ENCODE measurements around the gene CFAP45. TPM values are rescaled to one million over a fixed set of nuclear protein-coding genes. Genes with fewer than 3 reads are reported as not detected.
A peak's percentile ranks its signal among the peaks of the same experiment; 100 is the strongest.

Gene CFAP45
- total and polyA plus RNA-seq, 12 donors: 0.17 to 1.5 (median 0.56) TPM

- no peaks in the 10 kb centered on the region for H3K27me3 ChIP-seq
- H3K4me1 ChIP-seq: peaks cover 1 to 11% (median 8%) of the 10 kb centered on the region in 9 donors
- TF ChIP-seq CTCF (IDR thresholded peaks at IDR 0.05): no peak
- no peak for DNase-seq
- no peak for ATAC-seq
- intact Hi-C loops (cut with DNase I): loop anchor here in 1 of 10 donors (10.0 kb wide), 1 partner anchor 444 kb away; no protein-coding TSS in a partner anchor
- no peak overlapping the region for H3K4me3 ChIP-seq
- WGBS, 2 donors: 91 to 92% methylated on average over 13 of the region's 13 CpGs
- no peak overlapping the region for H3K27ac ChIP-seq
- no peaks in the 10 kb centered on the region for H3K36me3 ChIP-seq
- no peaks in the 10 kb centered on the region for H3K9me3 ChIP-seq
Measured at GRCh38 chr1:159931101-159931794, 31.3 kb upstream of the CFAP45 start.

- WGBS, 2 donors: 95% methylated on average over 8 of the region's 8 CpGs
- no peak overlapping the region for H3K27ac ChIP-seq
Measured at GRCh38 chr1:159930634-159931033, 30.7 kb upstream of the CFAP45 start.

GRCh38 chr1:159930216-159930615, 30.3 kb upstream of the CFAP45 start:
- WGBS, 2 donors: 93 to 97% methylated on average over 11 of the region's 11 CpGs
- no peak for TF ChIP-seq CTCF (IDR thresholded peaks at IDR 0.05)

More at GRCh38 chr1:159930634-159931033, 30.7 kb upstream of the CFAP45 start:
- intact Hi-C loops (cut with DNase I): loop anchor here in 1 of 10 donors (10.0 kb wide), 1 partner anchor 444 kb away; no protein-coding TSS in a partner anchor
- no peak for DNase-seq
- no peak for TF ChIP-seq CTCF (IDR thresholded peaks at IDR 0.05)
- H3K36me3 ChIP-seq: no peaks in the 10 kb centered on the region
- H3K4me3 ChIP-seq: no peak overlapping the region
- peaks cover 3 to 12% (median 8%) of the 10 kb centered on the region in 9 donors for H3K4me1 ChIP-seq
- H3K9me3 ChIP-seq: no peaks in the 10 kb centered on the region
- H3K27me3 ChIP-seq: no peaks in the 10 kb centered on the region
- no peak for ATAC-seq

GRCh38 chr1:159929155-159930051, 29.4 kb upstream of the CFAP45 start:
- H3K36me3 ChIP-seq: no peaks in the 10 kb centered on the region
- ATAC-seq (no peak), DNase-seq (peak in 1 of 2 donors; percentile 26)
- WGBS, 2 donors: 77 to 78% methylated on average over 48 of the region's 48 CpGs
- no peak overlapping the region for H3K4me3 ChIP-seq
- no peak for TF ChIP-seq CTCF (IDR thresholded peaks at IDR 0.05)
- H3K27me3 ChIP-seq: no peaks in the 10 kb centered on the region
- H3K4me1 ChIP-seq: peaks cover 3 to 15% (median 9%) of the 10 kb centered on the region in 9 donors
- no peak overlapping the region for H3K27ac ChIP-seq
- intact Hi-C loops (cut with DNase I): loop anchor here in 6 of 10 donors (5.0 to 10.0 kb wide), 4 partner anchors 37 to 445 kb away; no protein-coding TSS in a partner anchor
- no peaks in the 10 kb centered on the region for H3K9me3 ChIP-seq

More at GRCh38 chr1:159930216-159930615, 30.3 kb upstream of the CFAP45 start:
- Histone ChIP-seq H3K4me3 (no peak overlapping the region), H3K27me3 (no peaks in the 10 kb centered on the region), H3K36me3 (no peaks in the 10 kb centered on the region), H3K4me1 (peaks cover 3 to 12% (median 9%) of the 10 kb centered on the region in 9 donors), H3K27ac (no peak overlapping the region), H3K9me3 (no peaks in the 10 kb centered on the region)
- ATAC-seq (no peak), DNase-seq (no peak)
- intact Hi-C loops (cut with DNase I): loop anchor here in 1 of 10 donors (10.0 kb wide), 1 partner anchor 445 kb away; no protein-coding TSS in a partner anchor

Data from heart right ventricle (tissue), 16 donors.